ENCODE results near the gene NPAS3.

NPAS3 gene

DNA sequence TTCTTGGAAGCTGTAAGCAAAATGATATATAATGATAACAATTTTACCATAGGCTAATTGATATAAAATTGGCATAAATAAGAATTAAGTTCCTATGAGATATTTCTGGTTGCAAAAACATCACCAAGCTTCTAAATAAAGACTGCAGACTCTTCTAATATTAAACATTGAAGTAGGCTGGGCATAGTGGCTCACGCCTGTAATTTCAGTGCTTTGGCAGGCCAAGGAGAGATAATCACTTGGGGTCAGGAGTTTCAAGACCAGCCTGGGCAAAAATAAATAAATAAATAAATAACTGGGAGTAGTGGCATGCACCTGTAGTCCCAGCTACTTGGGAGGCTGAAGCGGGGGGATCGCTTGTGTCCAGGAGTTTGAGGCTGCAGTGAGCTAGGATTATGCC is 71.8 kb downstream of the NPAS3 start:
- no peak for DNase-seq (ENCODE audit: low read depth in 2 of 2)

- no peak for DNase-seq (ENCODE audit: low read depth in 2 of 2)
Observed at GRCh38 chr14:33014710-33015109, 76.0 kb downstream of the NPAS3 start.

DNA sequence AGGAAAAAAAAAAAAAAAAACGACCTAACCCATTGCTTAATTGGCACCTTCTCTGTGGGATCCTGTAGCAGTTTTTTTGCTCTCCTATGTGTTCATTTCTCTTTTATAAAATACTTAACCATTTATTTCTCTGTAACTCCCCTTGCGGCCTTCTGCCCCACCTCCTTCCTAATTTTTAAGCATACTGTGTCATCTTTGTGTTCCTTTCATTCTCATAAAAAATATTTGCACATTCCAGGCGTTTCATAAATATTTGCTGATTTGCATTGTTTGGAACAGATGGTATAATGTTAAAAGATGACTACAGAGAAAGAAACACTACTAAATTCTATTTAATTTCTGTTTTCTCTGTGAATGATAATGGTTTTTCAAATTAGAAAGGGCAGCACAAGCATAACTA is 77.9 kb downstream of the NPAS3 start:
- no peak for DNase-seq (ENCODE audit: low read depth in 2 of 2)

- DNase-seq (ENCODE audit: low read depth in 2 of 2) = no peak
Observed at GRCh38 chr14:33017016-33017415, 78.3 kb downstream of the NPAS3 start.

DNA sequence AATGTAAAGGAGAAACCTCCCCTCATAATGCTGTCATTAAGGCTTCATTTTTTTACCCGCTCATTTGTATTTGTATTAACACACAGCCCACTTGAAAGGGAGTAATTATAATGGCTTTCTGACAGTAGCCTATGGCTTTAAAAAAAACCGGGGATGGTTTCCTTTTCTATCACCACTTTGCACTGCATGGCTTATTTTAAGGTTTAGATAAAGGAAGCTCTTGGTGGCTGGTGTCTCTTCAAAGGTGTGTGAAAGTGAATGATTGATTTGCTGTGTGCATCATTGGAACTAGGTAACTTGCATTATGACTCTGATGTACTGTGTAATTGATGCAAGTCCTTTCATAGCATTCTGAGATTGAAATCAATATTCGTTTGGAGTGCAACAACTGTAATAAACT is 80.7 kb downstream of the NPAS3 start:
- no peak for DNase-seq (ENCODE audit: low read depth in 2 of 2)

GRCh38 chr14:33026850-33027430 is 88.3 kb downstream of the NPAS3 start:
- DNase-seq (ENCODE audit: low read depth in 2 of 2) = no peak

GRCh38 chr14:33029511-33029910 is 90.8 kb downstream of the NPAS3 start:
- no peak for DNase-seq (ENCODE audit: low read depth in 2 of 2)

GRCh38 chr14:33030386-33030785 is 91.7 kb downstream of the NPAS3 start:
- DNase-seq (ENCODE audit: low read depth in 2 of 2) = no peak

- DNase-seq (ENCODE audit: low read depth in 2 of 2) = no peak
Observed at GRCh38 chr14:33035416-33036194, 96.9 kb downstream of the NPAS3 start.

- no peak for DNase-seq (ENCODE audit: low read depth in 2 of 2)
Observed at GRCh38 chr14:33039311-33039710, 100.6 kb downstream of the NPAS3 start.

GRCh38 chr14:33040372-33041140 is 101.9 kb downstream of the NPAS3 start:
- DNase-seq (ENCODE audit: low read depth in 2 of 2) = no peak

DNA sequence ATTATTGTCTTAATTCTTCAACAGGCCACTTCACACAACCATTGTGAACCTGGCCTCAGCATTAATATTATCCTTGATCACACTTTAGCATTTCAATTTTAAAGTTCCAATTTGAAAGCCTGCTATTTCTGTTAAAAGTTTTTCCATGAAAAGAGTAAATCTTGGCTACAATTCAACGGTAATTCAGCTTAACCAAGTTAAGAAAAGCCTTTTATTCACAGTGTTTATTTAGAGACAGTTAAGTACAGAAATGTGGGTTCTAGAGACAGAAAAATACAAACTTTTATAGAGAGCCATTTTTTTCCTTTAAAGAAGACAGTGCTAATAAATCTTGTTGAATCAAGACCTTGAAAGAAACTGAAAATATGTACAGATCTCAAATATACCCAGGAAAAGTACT is 103.9 kb downstream of the NPAS3 start:
- no peak for DNase-seq (ENCODE audit: low read depth in 2 of 2)

GRCh38 chr14:33045760-33046159 is 107.1 kb downstream of the NPAS3 start:
- no peak for DNase-seq (ENCODE audit: low read depth in 2 of 2)

DNA sequence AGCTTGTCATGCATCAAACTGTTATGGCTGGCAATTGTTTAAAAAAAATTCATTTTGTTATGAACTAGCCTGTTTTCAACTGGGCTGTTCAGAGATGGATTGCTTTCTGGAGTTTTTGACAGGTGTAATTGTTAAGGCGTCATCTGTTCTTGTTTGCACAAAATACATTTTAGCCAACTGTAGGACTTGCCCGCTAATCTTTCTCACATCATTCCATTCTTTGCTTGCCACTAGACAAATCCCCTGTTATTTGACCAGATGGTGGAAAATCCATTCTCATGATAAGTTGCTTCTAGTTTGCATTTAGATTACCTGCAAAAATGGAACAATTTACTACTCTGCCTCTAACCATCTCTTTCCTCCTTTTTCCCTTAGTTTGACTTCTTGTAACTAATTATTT is 114.3 kb downstream of the NPAS3 start:
- no peak for DNase-seq (ENCODE audit: low read depth in 2 of 2)

GRCh38 chr14:33056213-33056612 is 117.5 kb downstream of the NPAS3 start:
- DNase-seq (ENCODE audit: low read depth in 2 of 2) = no peak

DNA sequence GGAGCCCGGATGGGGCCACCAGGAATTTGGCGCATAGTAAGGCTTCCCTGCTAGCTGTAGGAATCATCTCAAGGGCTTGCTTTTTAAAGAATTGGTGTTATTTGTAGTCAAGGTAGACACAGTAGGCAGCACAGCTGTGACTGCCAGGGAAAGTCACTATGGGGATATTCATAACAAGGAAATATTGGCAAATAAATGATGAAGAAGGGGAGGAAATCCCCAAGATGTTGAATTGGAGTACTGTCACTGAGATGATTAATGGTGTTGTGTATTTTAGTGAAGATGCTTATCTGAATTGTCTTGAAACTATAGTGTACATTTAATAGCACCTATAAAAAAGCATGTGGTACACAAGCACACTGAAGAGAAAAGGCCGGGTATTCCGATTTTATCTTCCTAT is 118.9 kb downstream of the NPAS3 start:
- DNase-seq (ENCODE audit: low read depth in 2 of 2) = no peak

- no peak for DNase-seq (ENCODE audit: low read depth in 2 of 2)
Observed at GRCh38 chr14:33061667-33062325, 123.1 kb downstream of the NPAS3 start.

DNA sequence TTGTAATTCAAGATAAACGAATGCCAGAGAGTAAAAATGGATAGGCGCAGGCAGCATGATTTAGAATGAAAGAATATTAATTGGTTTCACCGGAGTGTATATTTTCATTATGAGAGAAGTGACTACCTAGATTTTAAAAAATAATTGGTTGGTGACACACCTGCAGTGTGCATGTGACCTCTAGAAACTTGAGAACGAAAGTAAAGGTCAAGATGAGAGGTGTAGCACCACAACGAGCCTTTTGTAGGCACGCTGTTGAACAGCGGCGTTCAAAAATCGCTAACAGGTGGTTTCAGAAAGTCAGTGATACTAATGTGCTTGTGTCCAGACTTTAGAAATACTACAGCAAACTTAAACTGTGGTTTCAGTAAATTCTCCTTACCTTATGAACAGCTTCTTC is 123.8 kb downstream of the NPAS3 start:
- DNase-seq (ENCODE audit: low read depth in 2 of 2) = no peak

DNA sequence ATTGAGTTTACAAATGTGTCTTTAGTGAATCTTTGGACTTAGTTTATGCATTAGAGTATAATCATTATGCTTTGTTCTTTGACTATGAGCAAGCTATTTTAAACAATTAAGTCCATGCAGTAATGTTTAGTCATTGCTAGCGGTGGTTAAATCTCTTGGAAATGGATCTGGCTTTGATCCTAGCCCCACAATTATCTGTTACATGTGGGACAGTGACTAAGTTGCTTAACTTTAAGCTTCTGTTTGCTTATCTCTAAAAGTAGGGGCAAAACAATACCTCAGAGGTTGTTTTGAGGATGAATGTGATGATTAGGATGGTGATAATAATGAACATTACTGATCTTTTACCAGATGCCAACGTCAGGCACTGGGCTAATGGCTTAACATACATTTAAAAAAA is 124.2 kb downstream of the NPAS3 start:
- DNase-seq (ENCODE audit: low read depth in 2 of 2) = no peak

DNA sequence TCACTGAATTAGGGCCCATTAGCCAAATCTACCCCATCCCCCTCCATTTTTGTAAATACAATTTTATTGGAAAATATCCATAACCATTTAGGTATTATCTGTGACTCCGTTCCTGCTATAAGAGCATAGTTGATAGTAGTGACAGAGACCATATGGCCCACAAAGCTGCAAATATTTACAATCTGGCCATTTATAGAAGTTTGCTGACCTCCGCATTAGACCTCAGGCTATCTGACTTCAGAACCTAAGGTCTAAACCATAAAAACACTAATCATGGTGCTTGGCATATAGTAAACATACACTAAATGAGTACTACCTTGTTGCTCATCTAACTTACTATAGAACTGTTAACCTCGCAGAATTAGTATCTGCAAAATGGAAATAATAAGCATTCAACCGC is 124.8 kb downstream of the NPAS3 start:
- DNase-seq (ENCODE audit: low read depth in 2 of 2) = no peak

DNA sequence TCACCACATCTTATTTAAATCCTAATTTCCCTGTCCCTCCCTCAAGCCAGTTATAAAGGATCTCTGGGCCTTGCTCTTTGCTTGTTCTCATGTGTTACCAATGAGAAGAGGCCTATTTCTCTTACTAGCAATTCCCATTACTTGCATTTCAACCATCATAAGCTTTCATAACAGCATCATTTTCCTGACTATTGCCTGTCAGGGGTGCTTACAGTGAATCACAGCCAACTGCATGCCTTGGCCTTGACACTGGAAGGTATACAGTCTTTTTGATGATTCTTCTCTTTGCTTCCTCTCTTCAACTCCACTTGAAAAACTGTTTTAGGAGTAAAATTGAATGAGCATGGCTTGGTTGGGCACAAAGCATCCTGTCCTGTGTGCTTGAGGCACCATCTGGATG is 127.0 kb downstream of the NPAS3 start:
- no peak for DNase-seq (ENCODE audit: low read depth in 2 of 2)

DNA sequence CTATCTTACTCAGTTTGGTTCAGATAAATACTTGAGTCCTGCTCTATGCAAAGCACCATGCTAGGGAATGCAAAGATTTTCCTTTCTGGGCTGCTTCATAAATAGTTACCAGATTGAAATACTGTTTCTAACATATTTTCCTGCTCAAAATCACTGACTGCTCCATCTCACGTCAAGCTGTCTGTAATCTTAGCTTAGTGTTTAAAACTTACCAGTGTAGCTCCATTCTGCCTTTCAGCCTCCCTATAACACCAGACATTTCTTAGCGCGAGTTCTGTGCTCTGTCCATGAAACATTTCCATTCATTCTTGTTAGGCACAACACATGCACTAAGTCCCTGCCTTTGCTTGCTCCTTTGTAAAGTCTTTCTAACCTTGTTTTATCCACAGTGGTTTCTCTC is 129.4 kb downstream of the NPAS3 start:
- no peak for DNase-seq (ENCODE audit: low read depth in 2 of 2)

Measured in activated CD8-positive, alpha-beta memory T cell treated with anti-CD3 and anti-CD28 coated beads for 4 hours (primary cell).